Astrocyte (in vitro differentiated cells and primary cell): ENCODE data around the gene PMS1. TPM values are rescaled to one million over a fixed set of nuclear protein-coding genes. Genes with fewer than 3 reads are reported as not detected.
A peak's percentile ranks its signal among the peaks of the same experiment; 100 is the strongest.

ENCODE experiments used
- DNase-seq: peaks from one replicate; pipeline ENCODE4 v3.0.0-alpha.2; 2010; ENCODE audit warnings: low read depth
- FAIRE-seq: peaks from 2 replicates; lab custom pipeline; 2011; peaks lifted over from hg19 to GRCh38; lab: Jason Lieb, UNC
- H2AFZ ChIP-seq: 2 replicates; pipeline ENCODE4 v1.6.0; 2012; ENCODE audit warnings: low read depth, low read length, inconsistent platforms
- H3K27ac ChIP-seq: 2 replicates; pipeline ENCODE4 v1.5.1; 2011; ENCODE audit warnings: low read depth, low read length, inconsistent platforms
- H3K27me3 ChIP-seq: 2 replicates; pipeline ENCODE4 v1.6.0; 2011; ENCODE audit warnings: low read length, inconsistent platforms; ENCODE audit not compliant: insufficient read depth
- H3K36me3 ChIP-seq: 2 replicates; pipeline ENCODE4 v1.5.1; 2011; ENCODE audit warnings: low read length, inconsistent platforms; ENCODE audit not compliant: insufficient read depth
- H3K4me1 ChIP-seq: 2 replicates; pipeline ENCODE4 v1.5.1; 2011; ENCODE audit warnings: low read length, inconsistent platforms; ENCODE audit not compliant: insufficient read depth
- H3K4me2 ChIP-seq: 2 replicates; pipeline ENCODE4 v1.6.0; 2012; ENCODE audit warnings: low read length, inconsistent platforms
- H3K4me3 ChIP-seq: 2 replicates; pipeline ENCODE4 v1.5.1; 2011; ENCODE audit warnings: low read depth, mild to moderate bottlenecking, low read length, inconsistent platforms; ENCODE audit not compliant: insufficient read depth
- H3K79me2 ChIP-seq: 2 replicates; pipeline ENCODE4 v1.6.0; 2012; ENCODE audit warnings: mild to moderate bottlenecking, low read length, inconsistent platforms; ENCODE audit not compliant: insufficient read depth
- H3K9ac ChIP-seq: 2 replicates; pipeline ENCODE4 v1.6.0; 2012; ENCODE audit warnings: mild to moderate bottlenecking, low read length, inconsistent platforms
- H3K9me3 ChIP-seq: 2 replicates; pipeline ENCODE4 v1.5.1; 2012; ENCODE audit warnings: low read depth, mild to moderate bottlenecking, low read length, inconsistent platforms; ENCODE audit not compliant: insufficient read depth
- H4K20me1 ChIP-seq: 2 replicates; pipeline ENCODE4 v1.6.0; 2012; ENCODE audit warnings: low read length, inconsistent platforms; ENCODE audit not compliant: insufficient read depth
- H3K27ac Mint-ChIP-seq: one replicate; pipeline ENCODE4 v1.8.0; 2021; ENCODE audit warnings: mild to moderate bottlenecking, mixed read lengths; ENCODE audit not compliant: unreplicated experiment
- H3K27me3 Mint-ChIP-seq: one replicate; pipeline ENCODE4 v1.8.0; 2021; ENCODE audit warnings: low read depth, mixed read lengths; ENCODE audit not compliant: unreplicated experiment
- H3K36me3 Mint-ChIP-seq: one replicate; pipeline ENCODE4 v1.8.0; 2021; ENCODE audit warnings: low read depth, mixed read lengths; ENCODE audit not compliant: unreplicated experiment
- H3K4me1 Mint-ChIP-seq: one replicate; pipeline ENCODE4 v1.8.0; 2021; ENCODE audit warnings: low read depth, mixed read lengths; ENCODE audit not compliant: unreplicated experiment
- H3K4me3 Mint-ChIP-seq: one replicate; pipeline ENCODE4 v1.8.0; 2021; ENCODE audit warnings: mild to moderate bottlenecking, moderate library complexity, mixed read lengths; ENCODE audit not compliant: unreplicated experiment
- H3K9me3 Mint-ChIP-seq: one replicate; pipeline ENCODE4 v1.8.0; 2021; ENCODE audit warnings: mild to moderate bottlenecking, mixed read lengths; ENCODE audit not compliant: unreplicated experiment
- EZH2 ChIP-seq: IDR thresholded peaks from 2 replicates; pipeline ENCODE4 v1.6.1; 2012; ENCODE audit warnings: mild to moderate bottlenecking, low read length, inconsistent platforms; ENCODE audit not compliant: insufficient read depth
- total RNA-seq: library from RNA; stranded (reverse); gene quantifications from 2 replicates; pipeline ENCODE4 v1.2.1, GENCODE V29; 2021
- TF ChIP-seq, protein P1 (sequence below): IDR thresholded peaks from 2 replicates; pipeline ENCODE4 v1.5.1; 2011; ENCODE audit warnings: low read depth, mild to moderate bottlenecking, inconsistent platforms, low read length, moderate library complexity; ENCODE audit not compliant: insufficient read depth

PMS1 gene
- total RNA-seq, 1 donor from 2014 or later, result 27.5 TPM

DNA sequence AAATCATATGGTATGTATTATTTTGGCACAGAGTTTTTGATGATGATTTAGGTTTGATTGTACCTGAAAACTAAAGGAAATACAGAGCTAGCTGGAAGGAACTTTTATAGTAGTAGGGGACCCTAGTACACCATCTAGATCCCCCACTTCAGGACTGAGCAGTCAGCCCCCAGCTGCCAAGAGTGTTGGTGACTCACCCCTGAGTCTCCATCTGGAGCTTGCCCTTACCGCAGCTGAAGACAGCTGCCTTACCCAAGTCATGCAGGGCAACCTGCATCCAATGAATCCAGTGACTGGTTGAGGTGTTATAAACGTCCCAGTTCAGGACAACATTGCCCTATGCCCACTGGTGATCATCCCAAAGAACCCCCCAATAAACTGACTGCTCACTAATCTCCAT is 15.3 kb downstream of the PMS1 start:
- Mint-ChIP-seq H3K9me3 (no peaks in the 10 kb centered on the region), H3K4me3 (no peak overlapping the region), H3K36me3 (no peaks in the 10 kb centered on the region), H3K27me3 (no peaks in the 10 kb centered on the region), H3K4me1 (peaks cover 11% of the 10 kb centered on the region), H3K27ac (no peak overlapping the region)
- Histone ChIP-seq H2AFZ (no peak overlapping the region), H3K27me3 (no peaks in the 10 kb centered on the region), H3K9me3 (no peaks in the 10 kb centered on the region), H3K4me1 (peaks cover 13% of the 10 kb centered on the region), H3K36me3 (peaks cover 5% of the 10 kb centered on the region), H3K79me2 (peaks cover 9% of the 10 kb centered on the region), H3K4me3 (no peak overlapping the region), H4K20me1 (peaks cover 10% of the 10 kb centered on the region), H3K4me2 (peak overlapping the region; percentile 7), H3K27ac (no peak overlapping the region), H3K9ac (no peak overlapping the region)
- peak; percentile 81 for FAIRE-seq
- TF ChIP-seq, protein P1, sequence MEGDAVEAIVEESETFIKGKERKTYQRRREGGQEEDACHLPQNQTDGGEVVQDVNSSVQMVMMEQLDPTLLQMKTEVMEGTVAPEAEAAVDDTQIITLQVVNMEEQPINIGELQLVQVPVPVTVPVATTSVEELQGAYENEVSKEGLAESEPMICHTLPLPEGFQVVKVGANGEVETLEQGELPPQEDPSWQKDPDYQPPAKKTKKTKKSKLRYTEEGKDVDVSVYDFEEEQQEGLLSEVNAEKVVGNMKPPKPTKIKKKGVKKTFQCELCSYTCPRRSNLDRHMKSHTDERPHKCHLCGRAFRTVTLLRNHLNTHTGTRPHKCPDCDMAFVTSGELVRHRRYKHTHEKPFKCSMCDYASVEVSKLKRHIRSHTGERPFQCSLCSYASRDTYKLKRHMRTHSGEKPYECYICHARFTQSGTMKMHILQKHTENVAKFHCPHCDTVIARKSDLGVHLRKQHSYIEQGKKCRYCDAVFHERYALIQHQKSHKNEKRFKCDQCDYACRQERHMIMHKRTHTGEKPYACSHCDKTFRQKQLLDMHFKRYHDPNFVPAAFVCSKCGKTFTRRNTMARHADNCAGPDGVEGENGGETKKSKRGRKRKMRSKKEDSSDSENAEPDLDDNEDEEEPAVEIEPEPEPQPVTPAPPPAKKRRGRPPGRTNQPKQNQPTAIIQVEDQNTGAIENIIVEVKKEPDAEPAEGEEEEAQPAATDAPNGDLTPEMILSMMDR, result no peak
- no peak for TF ChIP-seq EZH2
- DNase-seq, result peak; percentile 75

DNA sequence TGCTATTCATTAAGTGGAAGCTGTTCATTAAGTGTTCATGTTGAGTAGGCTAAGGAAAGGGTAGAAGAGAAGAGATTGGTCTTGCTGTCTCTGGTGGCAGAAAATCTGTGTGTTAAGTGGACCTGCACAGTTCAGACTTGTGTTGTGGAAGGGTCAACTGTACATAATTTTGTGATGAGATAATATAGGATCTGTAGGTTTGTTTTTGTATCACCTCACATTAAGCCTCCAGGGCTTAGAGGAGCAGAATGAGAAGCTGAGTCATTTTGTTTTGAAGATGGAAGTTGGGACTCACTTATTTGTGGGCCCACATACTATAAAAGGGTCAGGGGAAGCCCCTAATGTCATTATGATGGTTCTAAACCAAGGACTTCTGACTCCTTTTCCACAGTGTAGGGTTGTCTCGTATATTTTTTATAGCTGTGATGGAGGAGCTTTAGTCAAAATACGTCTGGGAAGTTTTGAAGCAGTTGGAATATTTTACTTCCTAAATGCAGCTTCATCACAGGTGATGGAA is 18.2 kb downstream of the PMS1 start:
- Histone ChIP-seq H3K36me3 (peaks cover 2% of the 10 kb centered on the region), H3K79me2 (peaks cover 9% of the 10 kb centered on the region), H2AFZ (no peak overlapping the region), H3K9ac (no peak overlapping the region), H3K4me1 (peaks cover 13% of the 10 kb centered on the region), H3K4me3 (no peak overlapping the region), H3K27ac (no peak overlapping the region), H3K27me3 (no peaks in the 10 kb centered on the region), H3K9me3 (no peaks in the 10 kb centered on the region), H3K4me2 (no peak overlapping the region), H4K20me1 (peaks cover 6% of the 10 kb centered on the region)
- Mint-ChIP-seq H3K27ac (no peak overlapping the region), H3K9me3 (no peaks in the 10 kb centered on the region), H3K36me3 (no peaks in the 10 kb centered on the region), H3K27me3 (no peaks in the 10 kb centered on the region), H3K4me3 (no peak overlapping the region), H3K4me1 (peaks cover 11% of the 10 kb centered on the region)
- DNase-seq (no peak), FAIRE-seq (peak; percentile 20)
- TF ChIP-seq, protein P1, result no peak
- no peak for TF ChIP-seq EZH2

DNA sequence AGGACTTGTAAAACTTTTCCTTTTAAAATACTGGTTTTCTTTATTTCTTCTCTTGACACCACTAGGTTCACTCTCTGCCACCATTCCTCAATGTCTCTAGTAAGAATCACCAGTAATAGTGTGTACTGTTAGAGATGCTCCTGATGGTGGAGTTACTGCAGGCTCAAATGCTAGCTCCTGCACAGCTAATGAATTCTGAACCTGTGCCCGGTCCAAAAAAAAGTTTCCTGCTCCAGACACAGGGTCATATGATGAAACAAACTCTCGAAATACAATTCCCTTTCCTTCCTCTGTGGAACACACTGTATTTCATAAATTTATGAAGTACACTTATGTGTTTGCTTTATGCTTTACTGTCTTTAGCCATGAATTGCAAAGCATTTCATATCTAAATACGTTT is 19.2 kb downstream of the PMS1 start:
- H3K4me3 Mint-ChIP-seq, result no peak overlapping the region
- no peak overlapping the region for H3K27ac Mint-ChIP-seq
- H3K9me3 ChIP-seq, result no peaks in the 10 kb centered on the region
- DNase-seq, result no peak
- H3K4me1 Mint-ChIP-seq, result peaks cover 11% of the 10 kb centered on the region
- TF ChIP-seq, protein P1, result no peak
- no peak overlapping the region for H3K4me3 ChIP-seq
- peaks cover 5% of the 10 kb centered on the region for H4K20me1 ChIP-seq
- peaks cover 9% of the 10 kb centered on the region for H3K79me2 ChIP-seq
- no peaks in the 10 kb centered on the region for H3K27me3 Mint-ChIP-seq
- peaks cover 3% of the 10 kb centered on the region for H3K36me3 ChIP-seq
- no peaks in the 10 kb centered on the region for H3K36me3 Mint-ChIP-seq
- no peak overlapping the region for H3K4me2 ChIP-seq
- no peak for FAIRE-seq
- no peak overlapping the region for H3K9ac ChIP-seq
- H3K9me3 Mint-ChIP-seq, result no peaks in the 10 kb centered on the region
- H2AFZ ChIP-seq, result no peak overlapping the region
- peaks cover 13% of the 10 kb centered on the region for H3K4me1 ChIP-seq
- H3K27ac ChIP-seq, result no peak overlapping the region
- no peaks in the 10 kb centered on the region for H3K27me3 ChIP-seq
